Activated CD4-positive, alpha-beta T cell treated with anti-CD3 and anti-CD28 coated beads for 48 hours (primary cell): ENCODE data around the gene SLC17A8.
"Not testable (repeated sequence)": the region's sequence is repeated elsewhere in the genome, so short reads cannot be mapped to it uniquely, and the experiment has no call there.

ENCODE experiments used
- DNase-seq: peaks from one replicate; pipeline ENCODE4 v3.0.0-alpha.2; 2020

SLC17A8 gene

GRCh38 chr12:100356644-100357223 is at the start of gene SLC17A8:
TSS of gene SLC17A8 (plus strand) at chr12:100357074. CDS start at chr12:100357392, 318 bp downstream.
- DNase-seq: no peak

DNA sequence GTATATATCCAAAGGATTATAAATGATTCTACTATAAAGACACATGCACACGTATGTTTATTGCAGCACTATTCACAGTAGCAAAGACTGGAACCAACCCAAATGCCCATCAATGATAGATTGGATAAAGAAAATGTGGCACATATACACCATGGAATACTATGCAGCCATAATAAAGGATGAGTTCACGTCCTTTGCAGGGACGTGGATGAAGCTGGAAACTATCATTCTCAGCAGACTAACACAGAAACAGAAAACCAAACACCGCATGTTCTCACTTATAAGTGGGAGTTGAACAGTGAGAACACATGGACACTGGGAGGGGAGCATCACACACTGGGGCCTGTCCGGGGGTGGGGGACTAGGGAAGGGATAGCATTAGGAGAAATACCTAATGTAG is 48.7 kb upstream of the SLC17A8 start:
- DNase-seq: not testable (repeated sequence)

- DNase-seq: no peak
Measured at GRCh38 chr12:100311317-100311716, 45.6 kb upstream of the SLC17A8 start.

DNA sequence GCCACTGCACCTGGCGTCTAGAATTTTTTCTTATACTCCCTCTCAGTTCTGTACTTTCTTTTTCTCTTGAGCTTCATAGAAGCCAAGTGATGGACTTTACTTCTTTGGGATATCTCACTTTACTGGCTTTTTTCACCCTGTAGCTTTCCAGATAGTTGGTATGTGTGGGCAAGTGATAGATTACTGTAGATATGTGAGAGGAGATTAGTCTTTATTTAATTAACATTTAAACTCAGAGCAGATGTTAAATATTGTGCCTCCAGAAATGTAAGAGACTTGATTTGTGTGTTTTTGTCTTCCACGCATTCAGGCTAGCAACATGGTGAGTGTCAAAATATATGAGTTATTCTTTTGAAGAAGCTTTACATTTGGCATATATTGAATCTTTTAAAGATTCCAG is 39.5 kb upstream of the SLC17A8 start:
- DNase-seq: no peak

- DNase-seq: no peak
Measured at GRCh38 chr12:100324498-100324897, 32.4 kb upstream of the SLC17A8 start.

DNA sequence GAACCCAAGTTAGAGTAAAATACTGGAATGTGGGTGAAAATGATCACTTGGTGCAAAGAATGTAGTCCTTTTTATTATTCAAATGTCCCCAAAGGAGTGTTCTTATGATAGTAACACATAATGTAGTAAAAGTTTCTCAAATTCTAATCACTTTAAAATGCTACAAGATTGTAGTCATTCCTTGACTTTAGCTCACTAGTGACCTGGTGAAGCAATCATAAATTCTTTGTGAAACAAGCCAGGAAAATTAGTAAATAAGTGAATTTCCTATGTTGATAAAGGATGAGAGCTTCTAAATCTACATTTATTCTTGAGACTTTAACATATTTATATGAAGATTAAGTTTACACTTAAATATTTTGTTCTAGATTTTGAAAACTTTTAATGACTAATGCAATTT is 30.7 kb upstream of the SLC17A8 start:
- DNase-seq: no peak

GRCh38 chr12:100329800-100330199 is 27.1 kb upstream of the SLC17A8 start:
- DNase-seq: no peak

- no peak for DNase-seq
Measured at GRCh38 chr12:100331871-100332270, 25.0 kb upstream of the SLC17A8 start.

GRCh38 chr12:100332852-100333251 is 24.0 kb upstream of the SLC17A8 start:
- no peak for DNase-seq

DNA sequence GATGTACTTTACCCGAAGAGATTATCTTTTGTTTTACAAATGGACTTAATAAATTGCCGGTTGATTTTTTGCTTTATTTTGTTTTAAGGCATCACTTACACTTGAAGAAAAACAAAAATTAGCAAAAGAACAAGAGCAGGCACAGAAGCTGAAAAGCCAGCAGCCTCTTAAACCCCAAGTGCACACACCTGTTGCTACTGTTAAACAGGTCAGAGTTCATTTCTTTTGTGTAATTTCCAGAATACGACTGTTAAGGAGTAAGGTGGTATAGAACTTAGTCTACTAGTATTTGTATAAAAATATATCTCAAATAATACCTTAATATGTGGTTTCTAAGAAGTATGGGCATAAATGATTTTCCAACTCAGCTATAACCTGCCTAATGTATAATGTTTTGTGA is 19.6 kb upstream of the SLC17A8 start:
- no peak for DNase-seq

DNA sequence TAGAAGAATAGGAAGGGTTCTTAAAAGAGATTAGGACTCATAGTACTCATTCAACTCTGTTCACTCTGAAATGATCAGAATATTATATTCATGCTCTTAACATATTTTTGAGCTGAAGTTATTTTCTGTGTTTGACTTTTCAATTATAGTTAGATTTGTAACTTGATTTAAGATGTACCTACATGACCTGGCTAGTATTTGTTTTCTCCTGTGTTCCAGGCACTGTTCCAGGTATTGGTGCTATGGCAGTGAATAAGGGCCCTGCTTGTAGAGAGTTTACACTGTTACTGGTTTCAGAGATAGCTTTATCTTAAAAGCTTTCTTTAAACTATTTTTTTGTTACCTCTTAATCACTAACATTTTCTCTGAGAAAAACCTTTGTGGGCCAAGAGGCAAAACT is 19.1 kb upstream of the SLC17A8 start:
- DNase-seq: no peak

- DNase-seq: no peak
Measured at GRCh38 chr12:100339071-100339470, 17.8 kb upstream of the SLC17A8 start.

- DNase-seq: not testable (repeated sequence)
Measured at GRCh38 chr12:100342897-100343296, 14.0 kb upstream of the SLC17A8 start.

DNA sequence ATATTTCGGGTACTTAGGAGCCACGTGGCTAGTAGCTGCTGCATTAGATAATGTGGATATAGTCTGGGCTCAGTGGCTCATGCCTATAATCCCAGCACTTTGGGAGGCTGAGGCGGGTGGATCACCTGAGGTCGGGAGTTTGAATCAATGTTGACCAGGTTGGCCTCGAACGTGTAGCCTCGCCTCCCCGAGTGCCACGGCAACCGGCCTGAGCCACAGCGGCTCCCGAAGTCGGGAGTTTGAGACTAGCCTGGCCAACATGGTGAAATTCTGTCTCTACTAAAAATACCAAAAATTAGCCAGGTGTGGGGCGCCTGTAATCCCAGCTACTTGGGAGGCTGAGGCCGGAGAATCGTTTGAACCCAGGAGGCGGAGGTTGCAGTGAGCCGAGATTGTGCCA is 12.5 kb upstream of the SLC17A8 start:
- not testable (repeated sequence) for DNase-seq

- no peak for DNase-seq
Measured at GRCh38 chr12:100345020-100345767, 11.7 kb upstream of the SLC17A8 start.

DNA sequence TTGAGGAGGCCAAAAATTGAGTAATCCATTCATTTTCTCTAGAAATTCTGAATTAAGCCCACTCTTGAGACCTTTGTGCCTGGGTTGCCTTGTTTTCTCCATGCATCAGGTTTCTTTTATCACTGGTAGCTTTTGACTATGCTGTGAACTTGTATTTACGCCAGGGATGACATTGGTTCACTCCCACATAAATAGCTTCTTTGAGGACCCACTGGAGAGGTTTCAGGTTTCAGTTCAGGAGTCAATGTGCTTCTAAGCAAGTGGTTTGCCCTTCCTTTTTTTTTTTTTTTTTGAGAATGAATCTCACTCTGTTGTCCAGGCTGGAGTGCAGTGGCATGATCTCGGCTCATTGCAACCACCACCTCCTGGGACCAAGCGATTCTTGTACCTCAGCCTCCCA is 10.2 kb upstream of the SLC17A8 start:
- no peak for DNase-seq

GRCh38 chr12:100348657-100349454 is 8.0 kb upstream of the SLC17A8 start:
- DNase-seq: no peak

DNA sequence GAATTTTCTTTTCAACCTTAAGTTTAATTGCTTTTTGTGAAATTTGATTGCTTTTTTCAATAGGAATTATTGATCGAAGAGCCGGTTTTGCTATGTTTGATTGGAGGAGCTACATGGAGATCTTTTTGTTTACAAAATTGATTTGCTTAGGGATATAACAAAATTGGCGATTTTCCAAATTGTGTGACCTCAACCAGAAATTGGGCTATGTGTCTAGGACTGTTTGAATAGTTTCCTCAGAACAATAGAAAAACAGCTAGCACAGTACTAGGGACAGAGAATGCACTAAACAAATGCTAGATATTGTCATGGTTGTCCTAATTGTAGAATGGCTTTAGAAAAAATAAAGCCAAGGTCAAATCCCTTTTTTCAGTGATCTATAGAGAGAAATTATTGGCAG is 2.4 kb downstream of the SLC17A8 start:
- no peak for DNase-seq

GRCh38 chr12:100359822-100360221 is 2.9 kb downstream of the SLC17A8 start:
- DNase-seq: no peak

- no peak for DNase-seq
Measured at GRCh38 chr12:100360450-100360849, 3.6 kb downstream of the SLC17A8 start.

DNA sequence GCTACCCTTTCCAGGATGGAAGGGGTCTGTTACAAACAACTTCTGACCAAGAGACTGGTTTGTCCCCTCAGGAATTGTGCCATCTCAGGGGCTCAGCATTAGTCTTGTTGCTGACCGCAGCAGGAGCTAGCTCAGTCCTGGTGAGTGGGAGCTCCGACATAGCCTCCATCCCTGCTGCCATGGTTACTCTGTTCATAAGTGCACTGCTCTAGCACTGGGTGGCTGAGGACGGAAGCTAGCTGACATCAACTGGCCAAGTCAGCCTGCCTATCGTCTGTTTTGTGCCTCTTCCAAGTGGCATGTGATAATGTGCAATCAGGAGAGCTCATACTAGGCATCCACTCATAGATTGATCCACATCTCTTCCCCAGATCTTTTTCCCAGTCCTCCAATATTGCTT is 7.5 kb downstream of the SLC17A8 start:
- DNase-seq: no peak

- DNase-seq: no peak
Measured at GRCh38 chr12:100365411-100365810, 8.5 kb downstream of the SLC17A8 start.

- no peak for DNase-seq
Measured at GRCh38 chr12:100368066-100368465, 11.2 kb downstream of the SLC17A8 start.

- DNase-seq: no peak
Measured at GRCh38 chr12:100371146-100371545, 14.3 kb downstream of the SLC17A8 start.
